RWPE2 (cell line): ENCODE measurements around the gene MYO5B.

Experiments
- ATAC-seq: fragments of 200-7000 bp; cut with Tn5 transposase; 3 replicates; pipeline ENCODE4 v1.9.1; 2021; ENCODE audit warnings: low read depth
- DNase-seq: peaks from one replicate; pipeline ENCODE4 v3.0.0-alpha.2; 2020; ENCODE audit warnings: low spot score
- H3K27ac ChIP-seq: fragments of 450-650 bp; 2 replicates; pipeline ENCODE4 v1.5.1; 2017; ENCODE audit warnings: mild to moderate bottlenecking; ENCODE audit not compliant: poor library complexity, severe bottlenecking
- H3K27me3 ChIP-seq: fragments of 250-450 bp; sonication (Bioruptor Pico); 2 replicates; pipeline ENCODE4 v1.5.1; 2021; ENCODE audit warnings: mild to moderate bottlenecking, moderate library complexity; ENCODE audit not compliant: insufficient read depth, poor library complexity, severe bottlenecking
- H3K36me3 ChIP-seq: fragments of 250-450 bp; sonication (Bioruptor Pico); 2 replicates; pipeline ENCODE4 v1.5.1; 2020; ENCODE audit warnings: low read depth, mild to moderate bottlenecking, moderate library complexity
- H3K4me1 ChIP-seq: fragments of 250-450 bp; sonication (Bioruptor Pico); 2 replicates; pipeline ENCODE4 v1.5.1; 2021; ENCODE audit warnings: mild to moderate bottlenecking, moderate library complexity; ENCODE audit not compliant: insufficient read depth, poor library complexity, severe bottlenecking
- H3K4me3 ChIP-seq: fragments of 250-450 bp; sonication (Bioruptor Pico); 2 replicates; pipeline ENCODE4 v1.5.1; 2021; ENCODE audit warnings: mild to moderate bottlenecking, moderate library complexity; ENCODE audit not compliant: severe bottlenecking
- H3K9me3 ChIP-seq: fragments of 250-450 bp; sonication (Bioruptor Pico); 2 replicates; pipeline ENCODE4 v1.5.1; 2021; ENCODE audit warnings: mild to moderate bottlenecking, moderate library complexity; ENCODE audit not compliant: severe bottlenecking
- CTCF ChIP-seq: fragments of 450-650 bp; IDR thresholded peaks from one replicate; pipeline ENCODE4 v1.5.1; 2017; ENCODE audit warnings: mild to moderate bottlenecking, moderate library complexity; ENCODE audit not compliant: poor library complexity, severe bottlenecking

The MYO5B gene

GRCh38 chr18:49853011-49853410 lies 341.9 kb downstream of the MYO5B start:
- no peak for ATAC-seq
- Histone ChIP-seq H3K9me3 (no peaks in the 10 kb centered on the region), H3K27ac (no peak overlapping the region), H3K4me1 (peaks cover 20% of the 10 kb centered on the region), H3K4me3 (no peak overlapping the region), H3K36me3 (no peaks in the 10 kb centered on the region), H3K27me3 (no peaks in the 10 kb centered on the region)
- no peak for TF ChIP-seq CTCF
- DNase-seq, result no peak

GRCh38 chr18:49851624-49852023 lies 343.3 kb downstream of the MYO5B start:
- no peak overlapping the region for H3K27ac ChIP-seq

GRCh38 chr18:49850636-49851035 lies 344.3 kb downstream of the MYO5B start:
- no peaks in the 10 kb centered on the region for H3K36me3 ChIP-seq
- no peaks in the 10 kb centered on the region for H3K9me3 ChIP-seq
- ATAC-seq (no peak), DNase-seq (no peak)
- peak overlapping the region; percentile 88 for H3K27ac ChIP-seq
- no peaks in the 10 kb centered on the region for H3K27me3 ChIP-seq
- TF ChIP-seq CTCF, result no peak
- H3K4me1 ChIP-seq, result peaks cover 20% of the 10 kb centered on the region
- no peak overlapping the region for H3K4me3 ChIP-seq

More at GRCh38 chr18:49851624-49852023, 343.3 kb downstream of the MYO5B start:
- TF ChIP-seq CTCF, result no peak
- ATAC-seq, result no peak
- no peaks in the 10 kb centered on the region for H3K36me3 ChIP-seq
- H3K4me1 ChIP-seq, result peaks cover 20% of the 10 kb centered on the region
- no peak overlapping the region for H3K4me3 ChIP-seq
- H3K27me3 ChIP-seq, result no peaks in the 10 kb centered on the region
- no peak for DNase-seq
- H3K9me3 ChIP-seq, result no peaks in the 10 kb centered on the region

- no peak for TF ChIP-seq CTCF
- Histone ChIP-seq H3K36me3 (no peaks in the 10 kb centered on the region), H3K27me3 (no peaks in the 10 kb centered on the region), H3K27ac (peak overlapping the region; percentile 88), H3K9me3 (no peaks in the 10 kb centered on the region), H3K4me3 (peak overlapping the region; percentile 6), H3K4me1 (peaks cover 20% of the 10 kb centered on the region)
- DNase-seq, result peak; percentile 96
- peak; percentile 94 for ATAC-seq
These were observed 345.4 kb downstream of the MYO5B start for GRCh38 chr18:49849331-49850217.

- DNase-seq, result no peak
- peaks cover 20% of the 10 kb centered on the region for H3K4me1 ChIP-seq
- H3K9me3 ChIP-seq, result no peaks in the 10 kb centered on the region
- H3K27ac ChIP-seq, result peak overlapping the region; percentile 88
- no peak overlapping the region for H3K4me3 ChIP-seq
- no peaks in the 10 kb centered on the region for H3K27me3 ChIP-seq
- no peak for ATAC-seq
- no peaks in the 10 kb centered on the region for H3K36me3 ChIP-seq
- TF ChIP-seq CTCF, result no peak
These were observed 346.8 kb downstream of the MYO5B start for GRCh38 chr18:49848115-49848514.
